SHP77 (cell line): Measurements from ENCODE around the gene SLC1A5.

Experiments used
- DNase-seq, 2 experiments: peaks; one replicate each; lab custom pipeline; 2025; lab: John Stamatoyannopoulos, UW

Gene SLC1A5

DNA sequence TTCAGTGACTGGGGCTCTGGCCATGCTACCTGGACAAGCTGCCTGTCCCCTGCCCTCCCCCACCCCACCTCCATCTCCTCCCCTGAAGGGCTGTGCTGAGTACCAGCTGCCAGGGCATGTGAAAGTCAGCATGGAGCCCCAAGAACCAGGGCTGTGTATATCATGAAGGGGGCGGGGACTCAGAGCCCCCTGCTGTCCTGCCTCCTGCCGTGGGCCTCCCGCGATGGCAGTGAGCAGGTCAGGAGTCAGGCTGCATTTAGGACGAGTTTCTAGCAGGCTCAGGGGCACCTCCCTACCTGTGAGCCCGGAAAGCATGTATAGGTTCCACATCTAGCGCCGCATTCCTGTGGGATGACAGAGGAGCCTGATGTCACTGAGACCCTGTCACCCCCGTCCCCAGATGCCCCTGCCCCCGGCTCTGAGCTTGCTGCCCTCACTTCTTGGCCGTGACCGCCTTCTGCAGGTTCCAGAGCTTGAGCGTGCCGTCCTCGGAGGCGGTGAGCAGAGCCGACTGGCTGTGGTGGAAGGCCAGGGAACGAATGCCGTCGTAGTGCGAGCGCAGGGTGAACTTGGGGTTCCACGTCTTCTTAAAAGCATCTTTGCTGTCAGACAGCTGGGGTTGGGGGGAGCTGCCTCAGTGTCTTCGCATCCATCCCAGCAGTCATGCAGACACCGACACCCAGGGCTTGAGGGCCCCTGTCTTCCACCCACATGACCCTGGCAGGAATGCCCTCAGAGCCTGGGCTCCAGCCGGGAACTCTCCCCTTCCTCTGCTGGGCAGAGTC lies 63.2 kb downstream of the SLC1A5 start:
- DNase-seq: no peak
